ENCODE data around the gene SYT2.
"Not testable (repeated sequence)": the region's sequence is repeated elsewhere in the genome, so short reads cannot be mapped to it uniquely, and the experiment has no call there.

The SYT2 gene

GRCh38 chr1:202588503-202589189 lies 121.6 kb downstream of the SYT2 start:
- no peak for DNase-seq

DNA sequence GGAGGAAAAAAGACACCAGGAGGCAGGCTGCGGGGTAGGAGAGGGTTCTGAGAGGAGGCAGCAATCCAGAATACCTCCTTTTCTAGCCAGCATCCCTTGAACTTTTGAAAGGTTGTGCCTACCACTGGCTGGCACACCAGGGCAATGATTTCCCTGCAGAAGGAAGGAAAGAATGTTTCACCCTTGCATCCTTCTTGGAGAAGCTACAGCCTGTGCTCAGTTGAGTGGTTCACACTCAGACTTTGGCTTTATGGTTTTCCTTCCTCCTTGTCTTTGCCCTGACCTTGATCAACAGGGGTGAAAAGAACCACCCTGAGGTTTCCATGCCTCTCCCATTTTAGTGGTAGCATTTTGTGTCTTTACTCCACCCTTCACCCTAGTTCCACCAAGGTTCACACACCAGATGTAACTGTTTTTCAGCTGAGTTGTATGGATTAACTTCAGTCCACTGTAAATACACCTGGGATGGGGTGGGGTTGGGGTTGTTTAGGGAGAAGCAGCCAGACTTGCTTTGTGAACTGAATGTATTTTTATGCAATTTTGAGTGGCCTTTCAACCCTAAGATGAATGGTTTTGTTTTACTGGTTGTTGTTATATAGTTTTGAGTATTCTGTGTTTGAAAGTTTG lies 122.3 kb downstream of the SYT2 start:
- no peak for DNase-seq

DNA sequence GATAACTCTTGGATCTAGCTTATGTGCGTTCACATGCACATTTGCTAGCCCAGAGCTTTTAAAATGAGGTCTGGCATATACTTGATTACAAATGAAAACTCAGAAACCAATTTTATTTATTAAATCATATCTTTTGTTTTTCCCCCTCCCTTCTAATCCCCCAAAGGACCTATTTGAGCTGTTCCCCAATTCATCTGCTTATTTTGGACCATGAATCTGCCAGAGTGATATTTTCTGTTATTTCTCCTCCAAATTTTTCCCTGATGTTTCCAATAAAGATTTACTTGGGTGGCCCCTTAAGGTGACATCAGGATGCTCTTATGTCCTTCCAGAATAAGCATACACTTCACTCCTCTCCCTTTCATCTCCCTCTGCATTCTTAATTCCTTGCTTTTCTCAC lies 123.4 kb downstream of the SYT2 start:
- no peak for DNase-seq

DNA sequence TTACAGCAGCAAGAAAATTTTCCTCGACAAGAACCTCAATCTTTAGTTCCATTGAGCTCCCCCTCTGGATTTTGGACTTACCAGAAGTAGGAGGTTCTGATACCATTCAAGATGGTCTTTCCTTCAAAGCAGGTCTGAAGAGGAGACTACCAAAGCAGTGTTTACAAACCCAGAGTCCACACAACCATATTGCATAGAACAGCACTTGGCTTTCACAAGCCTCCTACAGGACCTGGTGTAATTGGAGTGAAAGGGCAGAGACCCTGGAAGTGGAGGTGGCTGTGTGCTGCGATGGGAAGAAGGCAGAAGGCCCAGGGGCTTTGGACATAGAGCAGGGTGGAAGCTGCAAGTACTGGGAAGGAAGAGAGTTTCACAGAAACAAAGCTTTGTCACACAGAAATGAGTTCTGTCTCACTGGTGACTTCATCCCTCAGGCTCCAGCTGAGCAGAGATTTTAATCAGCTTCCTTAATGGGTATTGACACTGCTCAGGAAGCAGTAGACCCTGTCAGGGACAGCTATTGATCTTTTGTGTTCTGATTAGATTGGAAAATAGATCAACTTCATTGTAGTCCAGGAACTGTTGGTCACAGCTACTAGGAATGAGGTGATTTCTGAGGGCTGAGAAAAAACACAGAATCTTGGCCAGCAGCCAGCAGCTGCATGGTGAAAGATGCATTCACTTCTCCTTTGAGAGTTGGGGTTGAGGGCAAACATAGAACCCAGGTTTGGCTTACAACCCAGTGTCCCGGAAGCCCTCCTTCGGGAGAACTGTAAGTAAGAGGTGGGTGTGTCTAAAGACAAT lies 124.0 kb downstream of the SYT2 start:
- no peak for DNase-seq

DNA sequence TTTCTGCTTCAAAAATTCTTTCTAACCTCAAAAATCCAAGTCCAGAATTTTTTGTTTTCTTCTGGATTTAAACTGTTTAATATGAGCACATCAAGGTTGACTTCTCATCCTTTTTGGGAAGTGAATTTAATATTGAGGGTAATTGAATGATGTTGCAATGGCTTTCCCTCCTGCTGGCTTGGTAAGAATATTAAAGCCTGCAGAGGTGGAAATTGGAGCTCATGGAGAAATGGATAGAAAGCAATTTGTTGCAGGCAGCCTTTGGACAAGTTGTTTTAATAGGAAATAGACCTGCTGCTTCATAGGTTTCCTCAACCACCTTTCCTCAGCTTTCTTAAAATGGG lies 124.7 kb downstream of the SYT2 start:
- DNase-seq = no peak

DNA sequence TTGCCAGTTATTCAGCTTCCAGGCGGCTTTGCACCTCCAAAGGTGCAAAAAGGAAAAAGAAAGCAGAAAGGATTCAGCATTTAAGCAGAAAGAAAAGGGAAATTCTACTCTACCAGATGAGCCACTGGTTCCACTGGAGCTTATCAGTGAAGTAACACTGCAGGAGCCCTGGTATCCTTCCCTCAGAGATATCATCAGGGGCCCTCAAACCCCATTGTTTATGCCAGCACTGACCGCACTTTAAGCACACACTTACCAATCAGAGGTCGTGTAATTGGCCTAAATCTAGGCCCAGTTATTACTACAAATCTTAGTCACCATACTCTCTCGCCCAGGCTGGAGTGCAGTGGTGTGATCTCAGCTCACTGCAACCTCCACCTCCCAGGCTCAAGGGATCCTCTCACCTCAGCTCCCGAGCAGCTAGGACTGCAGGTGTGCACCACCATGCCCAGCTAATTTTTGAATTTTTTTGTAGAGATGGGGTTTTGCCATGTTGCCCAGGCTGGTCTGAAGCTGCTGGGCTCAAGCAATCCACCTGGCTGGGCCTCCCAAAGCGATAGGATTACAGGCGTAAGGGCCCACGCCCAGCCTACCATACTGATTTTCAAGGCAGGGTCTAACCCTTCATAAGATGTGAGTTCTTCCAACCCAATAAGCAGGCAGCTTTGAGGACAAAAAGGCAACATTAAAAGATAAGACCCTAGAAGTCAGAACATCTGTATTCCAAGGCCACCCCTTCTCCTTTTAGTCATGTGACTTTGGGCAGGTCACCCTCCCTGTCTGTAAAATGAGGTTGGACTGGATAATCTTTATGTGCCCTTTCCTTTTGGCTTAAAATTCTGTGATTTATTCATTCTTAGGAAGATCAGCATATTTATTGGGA lies 125.3 kb downstream of the SYT2 start:
- no peak for DNase-seq

DNA sequence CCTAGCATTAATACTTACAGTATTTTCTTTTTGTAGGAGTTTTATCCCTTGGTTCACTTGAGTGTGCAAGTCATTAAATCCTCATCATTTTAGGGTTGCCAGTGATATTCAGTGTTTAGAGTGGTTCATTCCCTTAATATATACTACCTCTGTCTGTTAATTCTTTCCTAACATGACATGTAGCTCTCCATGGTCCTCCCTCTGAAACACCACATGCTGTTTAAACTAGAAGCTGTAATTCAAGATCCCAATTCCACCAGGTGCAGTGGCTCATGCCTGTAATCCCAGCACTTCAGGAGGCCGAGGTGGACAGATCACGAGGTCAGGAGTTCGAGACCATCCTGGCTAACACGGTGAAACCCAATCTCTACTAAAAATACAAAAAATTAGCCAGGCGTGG lies 127.9 kb downstream of the SYT2 start:
- DNase-seq = not testable (repeated sequence)

GRCh38 chr1:202580619-202581018 lies 129.6 kb downstream of the SYT2 start:
- DNase-seq = no peak

- no peak for DNase-seq
These were observed 130.4 kb downstream of the SYT2 start for GRCh38 chr1:202579806-202580205.

- DNase-seq = no peak
These were observed 131.7 kb downstream of the SYT2 start for GRCh38 chr1:202578565-202578964.

DNA sequence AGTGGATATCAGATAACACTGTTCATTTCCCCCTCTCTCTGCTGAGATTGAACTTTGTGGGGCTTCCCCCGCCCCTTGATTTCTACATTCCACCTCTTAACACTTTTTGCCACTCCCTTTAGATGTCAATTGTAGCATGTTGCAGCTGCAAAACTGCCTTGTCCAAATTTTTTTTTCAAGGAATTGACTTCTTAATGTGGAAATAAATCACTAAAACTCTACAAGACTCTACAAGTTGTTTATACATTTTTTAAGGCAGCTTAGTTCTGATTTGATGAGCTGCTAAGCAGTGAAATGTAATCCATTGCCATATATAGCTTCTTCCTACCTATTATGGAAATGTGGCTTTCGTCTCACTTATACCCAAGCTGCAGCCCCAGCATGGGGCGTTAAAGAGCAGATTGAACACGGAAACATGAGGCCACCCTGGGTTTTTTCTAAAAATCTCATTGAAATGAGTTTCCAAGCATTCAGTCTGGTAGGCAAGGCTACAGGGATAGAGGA lies 132.2 kb downstream of the SYT2 start:
- no peak for DNase-seq

- DNase-seq = no peak
These were observed 132.9 kb downstream of the SYT2 start for GRCh38 chr1:202577381-202577780.

- no peak for DNase-seq
These were observed 133.4 kb downstream of the SYT2 start for GRCh38 chr1:202576816-202577215.

- DNase-seq = no peak
These were observed 134.2 kb downstream of the SYT2 start for GRCh38 chr1:202575918-202576653.

DNA sequence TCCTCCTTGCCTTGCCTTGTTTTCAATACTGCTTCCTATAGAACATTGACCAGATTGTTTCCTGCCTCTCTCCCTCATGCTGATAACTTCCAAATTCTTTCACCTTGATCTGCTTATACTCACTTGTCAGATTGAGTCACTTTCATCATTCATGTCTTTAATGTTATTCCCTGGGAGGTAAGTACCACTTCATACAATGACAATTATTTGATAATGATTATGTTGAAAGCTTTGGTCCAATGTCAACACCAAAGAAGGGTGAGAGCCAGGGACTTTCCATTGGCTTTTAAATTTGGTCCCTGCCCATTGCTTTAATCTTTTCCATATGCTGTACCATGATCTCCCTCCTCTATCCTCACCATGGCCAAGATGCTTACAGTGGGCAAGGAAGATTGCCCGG lies 137.4 kb downstream of the SYT2 start:
- DNase-seq = peak; percentile 6

DNA sequence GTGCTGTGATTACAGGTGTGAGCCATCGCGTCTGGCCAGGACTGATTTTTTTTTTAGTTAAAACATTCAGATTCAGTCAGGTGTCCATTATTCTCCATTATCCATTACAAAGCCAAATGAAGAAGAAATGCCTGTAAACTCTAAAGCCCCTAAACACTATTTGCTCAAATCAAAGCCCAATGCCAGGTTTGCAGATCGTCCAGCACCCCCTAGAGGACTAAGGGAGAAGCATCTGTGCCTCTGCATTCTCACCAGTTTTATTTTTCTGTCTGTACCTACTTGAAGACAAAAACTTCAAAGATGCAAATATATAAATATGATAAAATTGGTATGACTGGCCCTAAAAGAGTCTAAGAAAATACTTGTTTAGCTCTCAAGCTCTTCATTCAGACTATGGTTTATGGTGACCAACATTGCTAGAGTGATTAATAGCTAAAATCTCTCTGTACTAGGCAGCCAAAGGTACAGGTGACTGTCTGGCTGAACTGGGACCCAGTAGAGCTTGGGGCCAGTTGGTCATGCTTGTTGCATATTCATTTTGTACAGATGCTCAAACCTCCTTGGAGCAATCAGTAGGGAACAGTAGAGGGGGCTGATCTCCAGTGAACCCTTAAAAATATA lies 138.4 kb downstream of the SYT2 start:
- DNase-seq = peak; percentile 31

GRCh38 chr1:202569393-202570322 lies 140.6 kb downstream of the SYT2 start:
- DNase-seq = no peak

DNA sequence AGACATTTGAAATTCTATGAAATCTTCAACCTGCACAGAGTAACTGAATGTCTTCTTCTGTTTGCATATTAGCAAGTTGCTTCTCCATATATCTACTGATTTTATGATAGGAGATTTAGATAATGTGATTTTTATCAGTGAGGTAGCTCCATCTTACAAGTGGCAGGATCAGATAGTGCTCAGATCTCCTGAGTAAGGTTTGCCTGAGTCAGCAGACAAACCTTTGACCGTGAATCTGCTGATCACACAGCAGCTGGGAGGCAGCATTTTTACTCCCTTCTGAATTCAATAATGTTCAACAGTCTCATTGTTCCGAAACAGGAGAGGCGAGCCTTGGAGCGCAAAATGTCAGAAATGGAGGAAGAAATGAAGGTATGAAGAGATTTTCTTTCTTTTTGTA lies 141.4 kb downstream of the SYT2 start:
- DNase-seq = no peak

GRCh38 chr1:202568410-202568809 lies 141.8 kb downstream of the SYT2 start:
- no peak for DNase-seq

DNA sequence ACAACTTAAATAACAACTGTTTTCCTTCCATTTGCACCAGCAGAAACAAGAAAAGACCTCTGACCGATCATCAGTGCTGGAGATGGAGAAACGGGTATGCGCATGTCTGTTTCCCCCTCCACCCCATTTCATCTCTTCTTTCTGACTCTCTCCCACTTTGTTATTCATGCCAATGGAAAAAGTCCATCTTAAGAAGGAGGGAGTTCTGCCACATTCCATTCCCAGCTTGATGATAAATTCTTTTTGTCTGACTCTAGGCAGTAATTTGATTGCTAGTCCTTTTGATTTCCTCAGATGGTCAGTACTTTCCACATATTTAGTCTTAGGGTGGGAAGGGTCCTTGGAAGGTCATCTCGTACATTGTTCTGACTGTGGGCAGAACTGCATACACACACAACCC lies 142.5 kb downstream of the SYT2 start:
- DNase-seq = no peak

Measured in NCI-H774 (cell line).